IPS-20b (cell line): ENCODE results near the gene KCNE3.

Experiments used
- H3K27ac ChIP-seq: one replicate; pipeline ENCODE4 v1.5.1; 2013; ENCODE audit warnings: low read length
- H3K27me3 ChIP-seq: 2 replicates; pipeline ENCODE4 v1.6.1; 2013; ENCODE audit warnings: mild to moderate bottlenecking, low read length, inconsistent platforms; ENCODE audit not compliant: insufficient read depth
- H3K36me3 ChIP-seq: 2 replicates; pipeline ENCODE4 v1.6.1; 2013; ENCODE audit warnings: low read depth, mild to moderate bottlenecking, inconsistent platforms, low read length, moderate library complexity; ENCODE audit not compliant: insufficient read depth
- H3K4me1 ChIP-seq: 2 replicates; pipeline ENCODE4 v1.6.1; 2013; ENCODE audit warnings: mild to moderate bottlenecking, control low read depth, inconsistent platforms, low read length, moderate library complexity; ENCODE audit not compliant: insufficient read depth
- H3K4me3 ChIP-seq: 2 replicates; pipeline ENCODE4 v1.5.1; 2013; ENCODE audit warnings: mild to moderate bottlenecking, low read length, inconsistent platforms
- H3K9ac ChIP-seq: 2 replicates; pipeline ENCODE4 v1.6.1; 2013; ENCODE audit warnings: low read depth, mild to moderate bottlenecking, inconsistent platforms, low read length, moderate library complexity
- H3K9me3 ChIP-seq: 2 replicates; pipeline ENCODE4 v1.6.1; 2013; ENCODE audit warnings: mild to moderate bottlenecking, low read depth, low read length, inconsistent platforms; ENCODE audit not compliant: insufficient read depth

Gene KCNE3

DNA sequence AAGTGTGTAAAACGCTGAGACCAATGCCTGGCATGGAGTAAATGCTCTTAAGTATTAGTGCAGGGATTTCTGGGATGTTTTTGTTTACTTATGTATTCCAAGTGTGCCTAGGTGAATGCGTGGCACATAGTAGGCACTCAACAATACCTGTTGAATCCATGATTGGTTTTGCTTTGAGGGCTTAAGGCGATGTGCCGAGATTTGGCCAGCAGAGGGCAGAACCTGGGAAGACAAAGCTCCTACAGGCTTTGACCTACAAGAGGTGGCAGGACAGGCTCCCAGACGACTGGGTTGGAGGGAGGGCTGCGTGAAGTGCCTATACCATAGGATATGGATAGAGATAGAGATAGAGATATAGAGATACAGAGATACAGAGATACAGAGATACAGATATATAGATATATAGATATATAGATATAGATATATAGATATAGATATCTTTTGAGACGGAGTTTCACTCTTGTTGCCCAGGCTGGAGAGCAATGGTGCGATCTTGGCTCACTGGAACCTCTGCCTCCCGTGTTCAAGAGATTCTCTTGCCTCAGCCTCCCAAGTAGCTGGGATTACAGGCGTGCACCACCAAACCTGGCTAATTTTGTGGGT is 13.9 kb downstream of the KCNE3 start:
- Histone ChIP-seq H3K4me1 (no peaks in the 10 kb centered on the region), H3K27ac (no peak overlapping the region), H3K27me3 (no peaks in the 10 kb centered on the region), H3K4me3 (no peak overlapping the region), H3K9me3 (no peaks in the 10 kb centered on the region), H3K9ac (no peak overlapping the region), H3K36me3 (no peaks in the 10 kb centered on the region)

DNA sequence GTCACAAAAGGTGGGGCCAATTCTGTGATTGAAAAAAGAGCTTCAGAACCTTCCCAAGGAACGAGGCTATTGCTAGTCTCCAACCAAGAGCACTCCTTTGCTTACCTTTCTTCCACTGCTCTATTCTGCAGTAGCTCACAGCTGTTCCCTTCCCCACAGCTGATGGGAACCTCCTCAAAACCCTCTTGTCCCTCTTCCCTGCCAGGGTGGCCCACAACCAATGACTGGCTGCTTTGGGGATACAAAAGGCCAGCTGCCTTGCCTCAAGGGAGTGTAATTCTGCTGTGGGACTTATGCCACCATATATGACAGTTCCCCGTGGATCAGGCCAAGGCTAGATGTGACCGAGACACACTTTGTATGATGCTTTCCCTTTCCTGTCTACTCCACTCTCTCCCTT is 15.0 kb downstream of the KCNE3 start:
- H3K27me3 ChIP-seq, result no peaks in the 10 kb centered on the region
- H3K4me1 ChIP-seq, result no peaks in the 10 kb centered on the region
- H3K36me3 ChIP-seq, result no peaks in the 10 kb centered on the region
- no peaks in the 10 kb centered on the region for H3K9me3 ChIP-seq
- no peak overlapping the region for H3K27ac ChIP-seq
- H3K4me3 ChIP-seq, result no peak overlapping the region
- H3K9ac ChIP-seq, result no peak overlapping the region

DNA sequence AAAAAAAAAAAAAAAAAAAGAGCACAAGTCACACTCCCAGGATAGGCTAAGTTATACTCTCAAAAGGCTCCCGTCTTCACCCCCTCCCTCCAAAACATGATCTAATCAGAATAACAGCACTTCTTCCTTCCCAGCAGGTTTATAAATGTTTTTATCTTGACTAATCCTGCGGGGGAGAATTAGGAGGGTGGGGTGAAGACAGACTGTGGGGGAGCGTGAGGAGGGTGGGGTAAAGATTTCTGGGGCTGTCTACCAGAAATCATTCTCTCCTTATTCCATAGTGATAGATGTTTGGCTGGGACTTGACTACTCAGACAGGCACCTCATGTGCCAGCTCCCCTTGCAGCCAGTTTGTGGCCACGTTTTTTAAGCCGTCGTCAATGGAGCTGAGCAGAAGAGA is 17.0 kb downstream of the KCNE3 start:
- Histone ChIP-seq H3K27ac (no peak overlapping the region), H3K9me3 (no peaks in the 10 kb centered on the region), H3K9ac (no peak overlapping the region), H3K4me3 (no peak overlapping the region), H3K36me3 (no peaks in the 10 kb centered on the region), H3K27me3 (no peaks in the 10 kb centered on the region), H3K4me1 (no peaks in the 10 kb centered on the region)

- Histone ChIP-seq H3K27ac (no peak overlapping the region), H3K9me3 (no peaks in the 10 kb centered on the region), H3K36me3 (no peaks in the 10 kb centered on the region)
Observed at GRCh38 chr11:74449369-74449931, 17.9 kb downstream of the KCNE3 start.

DNA sequence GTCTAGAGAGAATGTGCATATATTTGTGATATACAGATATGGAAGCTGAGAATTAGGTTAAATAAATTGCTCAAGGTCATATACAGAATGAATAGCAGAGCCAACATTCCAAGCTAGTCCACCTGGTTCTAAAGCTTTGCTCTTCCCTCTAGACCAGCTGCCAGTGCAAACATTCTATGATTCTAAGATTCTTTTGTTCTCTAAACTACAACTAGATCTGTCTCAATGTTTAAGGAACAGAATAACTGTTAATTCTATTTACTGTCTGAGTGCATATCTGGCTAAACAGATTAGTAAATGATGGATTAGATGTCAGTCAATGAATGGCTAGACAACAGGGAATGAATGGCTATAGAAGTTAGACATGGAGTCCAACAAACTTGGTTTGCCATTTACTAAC is 19.6 kb downstream of the KCNE3 start:
- Histone ChIP-seq H3K9me3 (no peaks in the 10 kb centered on the region), H3K4me3 (no peak overlapping the region), H3K27me3 (no peaks in the 10 kb centered on the region), H3K36me3 (no peaks in the 10 kb centered on the region), H3K4me1 (peaks cover 11% of the 10 kb centered on the region; the same call in 1 of the 2 replicates), H3K9ac (no peak overlapping the region), H3K27ac (no peak overlapping the region)

More at GRCh38 chr11:74449369-74449931, 17.9 kb downstream of the KCNE3 start:
- Histone ChIP-seq H3K27me3 (no peaks in the 10 kb centered on the region), H3K4me3 (no peak overlapping the region), H3K9ac (no peak overlapping the region), H3K4me1 (no peaks in the 10 kb centered on the region)

DNA sequence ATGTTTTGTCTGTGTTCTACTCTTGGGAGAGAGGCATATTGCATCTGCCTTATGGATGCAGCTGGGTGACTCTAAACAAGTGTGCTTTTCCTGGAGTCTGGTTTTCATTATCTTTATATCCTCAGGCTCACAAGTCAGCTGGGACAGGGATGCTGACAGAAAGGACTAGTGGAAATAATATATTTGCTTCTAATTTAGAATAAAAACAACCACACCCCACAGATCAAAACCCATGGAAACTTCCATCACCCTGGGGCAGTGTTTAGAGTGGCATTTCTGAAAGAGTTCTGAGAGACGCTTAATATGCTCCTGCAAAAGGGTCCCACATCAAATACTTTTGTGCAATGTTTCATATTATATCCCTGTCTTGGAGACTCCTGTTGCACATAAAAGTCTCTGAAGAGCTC is 20.8 kb downstream of the KCNE3 start:
- Histone ChIP-seq H3K4me3 (no peak overlapping the region), H3K9ac (no peak overlapping the region), H3K27me3 (no peaks in the 10 kb centered on the region), H3K27ac (no peak overlapping the region), H3K4me1 (peaks cover 11% of the 10 kb centered on the region; the same call in 1 of the 2 replicates), H3K9me3 (no peaks in the 10 kb centered on the region), H3K36me3 (no peaks in the 10 kb centered on the region)

DNA sequence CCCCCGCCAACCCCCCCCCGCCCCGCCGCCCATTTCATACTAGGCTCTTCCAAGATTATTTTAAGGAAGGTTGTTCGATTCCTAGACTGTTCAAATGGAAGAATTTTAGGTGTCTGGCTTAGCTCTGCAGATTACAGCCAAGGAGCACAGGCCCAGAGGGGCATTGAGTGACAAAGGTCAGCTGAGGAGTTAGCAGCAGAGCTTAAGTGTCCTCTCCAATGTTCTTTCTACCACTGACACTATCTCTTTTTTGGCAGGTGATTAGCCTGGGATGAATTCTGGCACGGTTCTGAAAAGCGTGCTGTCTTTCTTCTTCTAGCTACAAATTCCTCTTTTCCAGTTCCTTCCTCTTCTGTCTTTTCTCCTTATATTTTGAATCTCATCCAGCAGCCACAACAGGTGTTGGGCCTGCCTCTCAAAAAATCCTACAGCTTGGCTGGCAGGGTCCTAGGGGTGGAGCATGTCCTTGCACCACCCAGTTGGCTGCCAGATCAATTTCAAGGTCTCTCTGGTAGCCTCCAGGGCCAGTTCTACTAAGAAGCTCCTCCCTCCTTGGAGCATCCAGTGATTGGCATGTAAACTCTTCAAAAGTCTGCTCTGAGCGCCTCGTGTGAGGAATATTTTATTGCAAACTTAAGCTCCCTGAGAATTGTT is 23.0 kb downstream of the KCNE3 start:
- Histone ChIP-seq H3K36me3 (no peaks in the 10 kb centered on the region), H3K9ac (no peak overlapping the region), H3K27ac (no peak overlapping the region), H3K4me3 (no peak overlapping the region), H3K4me1 (peaks cover 11% of the 10 kb centered on the region; the same call in 1 of the 2 replicates), H3K9me3 (no peaks in the 10 kb centered on the region), H3K27me3 (no peaks in the 10 kb centered on the region)

DNA sequence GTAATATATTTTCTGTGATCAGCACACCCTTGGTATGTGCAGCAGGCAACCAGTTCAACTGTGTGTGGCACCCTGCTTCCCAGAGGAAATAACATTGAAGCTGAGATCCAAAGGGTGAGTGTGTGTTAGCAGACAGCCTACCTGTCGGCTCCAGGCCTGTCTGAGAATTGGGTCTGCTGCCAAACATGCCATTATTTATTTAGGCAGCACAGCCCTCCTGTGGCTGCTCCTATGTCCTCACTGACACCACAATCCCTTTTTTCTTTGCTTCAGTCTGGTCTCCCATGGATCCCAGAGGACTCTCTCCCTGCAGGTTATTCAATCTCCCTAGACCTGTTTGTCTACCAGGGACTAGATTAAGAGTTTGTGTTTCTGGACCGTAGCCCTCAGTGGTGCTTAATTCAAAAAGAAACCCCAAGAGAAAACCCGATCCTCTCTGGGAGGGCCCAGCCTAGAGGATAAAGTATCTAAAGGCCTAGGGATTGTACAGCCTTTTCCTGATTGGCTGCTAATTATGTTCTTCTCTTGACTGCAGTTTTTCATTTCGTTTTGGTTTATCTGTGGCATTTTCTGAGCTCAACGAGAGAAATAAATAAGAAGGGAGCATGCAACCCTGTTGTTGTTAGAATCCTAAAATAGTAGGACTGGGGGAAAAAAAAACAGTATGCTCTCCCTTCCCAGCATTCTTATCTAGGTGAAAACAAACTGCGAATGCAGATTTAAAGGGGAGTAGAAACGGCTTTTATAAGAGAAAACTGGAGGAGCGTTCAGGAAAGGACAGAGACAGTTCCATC is 24.1 kb downstream of the KCNE3 start:
- H3K27ac ChIP-seq, result no peak overlapping the region

DNA sequence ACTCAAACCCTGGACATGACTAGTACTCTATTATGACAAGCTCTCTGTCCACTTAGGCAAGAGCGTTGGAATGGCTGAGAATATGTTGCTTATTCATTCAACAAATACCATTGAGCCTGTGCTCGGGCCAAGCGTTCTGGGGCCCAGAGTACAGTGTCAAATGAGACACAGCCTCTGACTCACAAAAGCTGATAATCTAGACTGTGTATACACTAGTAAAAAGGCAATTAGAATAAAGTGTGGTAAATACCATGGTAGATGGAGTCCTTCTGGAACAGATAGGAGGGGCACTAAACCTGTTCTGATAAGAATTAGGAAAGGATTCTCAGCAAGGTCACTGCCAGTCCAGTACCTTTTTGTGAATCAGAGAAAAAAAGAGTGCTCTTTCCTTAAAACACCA is 24.7 kb downstream of the KCNE3 start:
- H3K27ac ChIP-seq, result no peak overlapping the region
- no peaks in the 10 kb centered on the region for H3K36me3 ChIP-seq
- no peak overlapping the region for H3K9ac ChIP-seq
- H3K27me3 ChIP-seq, result no peaks in the 10 kb centered on the region
- peaks cover 11% of the 10 kb centered on the region; the same call in 1 of the 2 replicates for H3K4me1 ChIP-seq
- H3K4me3 ChIP-seq, result no peak overlapping the region
- no peaks in the 10 kb centered on the region for H3K9me3 ChIP-seq

More for the DNA sequence above, 24.1 kb downstream of the KCNE3 start:
- Histone ChIP-seq H3K4me1 (peaks cover 11% of the 10 kb centered on the region; the same call in 1 of the 2 replicates), H3K36me3 (no peaks in the 10 kb centered on the region), H3K9me3 (no peaks in the 10 kb centered on the region), H3K4me3 (no peak overlapping the region), H3K9ac (no peak overlapping the region), H3K27me3 (no peaks in the 10 kb centered on the region)

DNA sequence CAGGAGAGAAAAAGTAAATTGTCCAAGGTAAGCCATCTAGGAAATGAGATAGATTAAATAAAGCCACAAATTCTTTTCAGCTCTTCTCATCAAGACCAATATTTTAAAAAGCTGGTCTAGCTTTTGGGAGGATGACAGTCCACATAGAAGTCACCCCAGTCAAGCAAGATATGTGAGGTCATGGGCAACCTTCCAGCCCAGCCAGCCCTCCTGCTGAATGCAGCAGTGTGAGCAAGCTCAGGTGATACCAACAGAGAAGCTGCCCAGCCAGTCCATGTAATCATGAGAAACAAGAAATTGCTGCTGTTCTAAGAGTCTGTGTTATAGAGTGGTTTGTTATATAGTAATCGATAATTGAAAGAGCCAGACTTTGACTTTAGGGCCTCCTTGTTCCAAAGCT is 28.7 kb downstream of the KCNE3 start:
- Histone ChIP-seq H3K9me3 (no peaks in the 10 kb centered on the region), H3K4me1 (peaks cover 10% of the 10 kb centered on the region; the same call in 1 of the 2 replicates), H3K27me3 (no peaks in the 10 kb centered on the region), H3K27ac (no peak overlapping the region), H3K4me3 (no peak overlapping the region), H3K9ac (no peak overlapping the region), H3K36me3 (no peaks in the 10 kb centered on the region)

GRCh38 chr11:74437441-74438042 is 29.8 kb downstream of the KCNE3 start:
- Histone ChIP-seq H3K27me3 (no peaks in the 10 kb centered on the region), H3K9ac (no peak overlapping the region), H3K4me3 (no peak overlapping the region), H3K36me3 (no peaks in the 10 kb centered on the region), H3K27ac (no peak overlapping the region), H3K9me3 (no peaks in the 10 kb centered on the region), H3K4me1 (no peaks in the 10 kb centered on the region)
